K562 (cell line): Measurements from ENCODE around the gene ZNF146. TPM values are rescaled to one million over a fixed set of nuclear protein-coding genes. Genes with fewer than 3 reads are reported as not detected.
A peak's percentile ranks its signal among the peaks of the same experiment; 100 is the strongest.

ENCODE experiments used
- CBX5 ChIP-seq: IDR thresholded peaks from 2 replicates; pipeline ENCODE4 v1.6.1; 2014; ENCODE audit warnings: low read depth, borderline replicate concordance
- ZNF318 ChIP-seq, 2 experiments: fragments of 450-650 bp; IDR thresholded peaks; 2 replicates each; pipeline ENCODE4 v1.6.1; 2016; ENCODE audit warnings: mild to moderate bottlenecking in 2 of 2, borderline replicate concordance in 1 of 2, low read depth in 1 of 2, moderate library complexity in 1 of 2
- polyA plus RNA-seq, 8 experiments: library from polyadenylated mRNA; depleted of rRNA in 4 of 8; stranded (reverse) in 5 of 8; unstranded in 3 of 8; fragments of >200 nt; fragmentation: Nextera tagmentation in 2 of 8; fragmentation: Illumina TruSeq in 1 of 8; extraction: Ambion mirVana in 2 of 8; extraction: Trizol in 1 of 8; gene quantifications; 2 replicates each; pipeline versions ENCODE4 v1.2.1 to v1.2.3, GENCODE V29; 2011 to 2014; ENCODE audit warnings: inconsistent platforms in 1 of 8, missing spikeins in 1 of 8
- total RNA-seq, 7 experiments: library from RNA; depleted of rRNA in 6 of 7; stranded (reverse); fragments of >200 nt in 6 of 7; fragmentation: Illumina TruSeq in 2 of 7; extraction: Trizol in 2 of 7; gene quantifications; 2 replicates each; pipeline versions ENCODE4 v1.2.1 to v1.2.3, GENCODE V29; 2011 to 2021; ENCODE audit warnings: low replicate concordance in 1 of 7
- TF ChIP-seq, protein P1 (sequence below), 2 experiments: fragments of 450-650 bp; IDR thresholded peaks; 2 replicates each; pipeline ENCODE4 v1.6.1; 2018; ENCODE audit warnings: mild to moderate bottlenecking in 2 of 2, low read depth in 1 of 2; ENCODE audit not compliant: partially characterized antibody in 2 of 2

Gene ZNF146
- total and polyA plus RNA-seq, 9 of the 15 experiments (the other 6 are each of a cell fraction or from before 2014, with no cell fraction given), result 36.2 to 195 (median 116) TPM

DNA sequence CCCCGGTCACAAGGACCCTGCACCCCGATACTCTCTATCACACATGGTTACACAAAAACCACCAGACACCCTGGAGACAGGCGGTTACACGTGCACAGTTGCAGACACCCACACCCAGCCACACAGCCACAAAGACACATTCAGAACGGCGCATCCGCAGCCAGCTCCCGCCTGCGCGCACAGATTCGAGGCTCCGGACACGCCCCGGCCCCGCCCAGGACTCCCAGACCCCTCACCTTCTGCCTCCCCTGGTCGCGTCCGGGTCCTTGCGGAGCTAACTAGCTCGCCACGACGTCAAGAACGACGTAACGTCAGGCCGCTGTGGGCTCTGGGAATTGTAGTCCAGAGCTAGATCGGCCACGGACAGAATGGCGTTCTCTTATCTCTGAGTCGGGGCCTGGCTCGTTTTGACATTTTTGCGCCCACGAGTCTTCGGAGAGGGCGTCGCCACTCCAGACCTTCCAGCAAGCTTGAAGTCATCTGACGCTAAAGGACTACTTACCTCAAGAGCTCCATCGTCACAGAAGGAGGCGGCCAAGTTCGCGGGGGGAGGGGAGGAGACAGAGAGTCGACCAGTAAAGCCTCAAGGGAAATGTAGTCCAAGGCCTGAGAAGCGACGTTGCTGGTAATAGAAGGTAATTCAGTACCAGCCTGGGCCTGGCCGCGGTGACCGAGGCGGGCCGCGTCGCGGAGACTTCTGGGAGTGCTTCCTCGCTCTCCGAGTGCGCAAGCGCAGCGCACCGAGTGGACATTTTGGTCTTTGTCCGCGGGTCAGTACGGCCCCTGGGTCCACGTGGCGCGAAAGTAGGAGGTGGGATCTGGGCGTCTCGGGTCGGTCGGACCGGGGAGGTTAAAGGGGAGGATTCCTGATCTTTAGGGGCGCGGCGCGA is at the start of gene ZNF146, which contains the start of gene ZNF565 (continued):
- TF ChIP-seq ZNF318 (IDR thresholded peaks at IDR 0.05; ENCODE audit: borderline replicate concordance in 1 of 2, low read depth in 1 of 2) (no peak), CBX5 (no peak)
- TF ChIP-seq, protein P1, sequence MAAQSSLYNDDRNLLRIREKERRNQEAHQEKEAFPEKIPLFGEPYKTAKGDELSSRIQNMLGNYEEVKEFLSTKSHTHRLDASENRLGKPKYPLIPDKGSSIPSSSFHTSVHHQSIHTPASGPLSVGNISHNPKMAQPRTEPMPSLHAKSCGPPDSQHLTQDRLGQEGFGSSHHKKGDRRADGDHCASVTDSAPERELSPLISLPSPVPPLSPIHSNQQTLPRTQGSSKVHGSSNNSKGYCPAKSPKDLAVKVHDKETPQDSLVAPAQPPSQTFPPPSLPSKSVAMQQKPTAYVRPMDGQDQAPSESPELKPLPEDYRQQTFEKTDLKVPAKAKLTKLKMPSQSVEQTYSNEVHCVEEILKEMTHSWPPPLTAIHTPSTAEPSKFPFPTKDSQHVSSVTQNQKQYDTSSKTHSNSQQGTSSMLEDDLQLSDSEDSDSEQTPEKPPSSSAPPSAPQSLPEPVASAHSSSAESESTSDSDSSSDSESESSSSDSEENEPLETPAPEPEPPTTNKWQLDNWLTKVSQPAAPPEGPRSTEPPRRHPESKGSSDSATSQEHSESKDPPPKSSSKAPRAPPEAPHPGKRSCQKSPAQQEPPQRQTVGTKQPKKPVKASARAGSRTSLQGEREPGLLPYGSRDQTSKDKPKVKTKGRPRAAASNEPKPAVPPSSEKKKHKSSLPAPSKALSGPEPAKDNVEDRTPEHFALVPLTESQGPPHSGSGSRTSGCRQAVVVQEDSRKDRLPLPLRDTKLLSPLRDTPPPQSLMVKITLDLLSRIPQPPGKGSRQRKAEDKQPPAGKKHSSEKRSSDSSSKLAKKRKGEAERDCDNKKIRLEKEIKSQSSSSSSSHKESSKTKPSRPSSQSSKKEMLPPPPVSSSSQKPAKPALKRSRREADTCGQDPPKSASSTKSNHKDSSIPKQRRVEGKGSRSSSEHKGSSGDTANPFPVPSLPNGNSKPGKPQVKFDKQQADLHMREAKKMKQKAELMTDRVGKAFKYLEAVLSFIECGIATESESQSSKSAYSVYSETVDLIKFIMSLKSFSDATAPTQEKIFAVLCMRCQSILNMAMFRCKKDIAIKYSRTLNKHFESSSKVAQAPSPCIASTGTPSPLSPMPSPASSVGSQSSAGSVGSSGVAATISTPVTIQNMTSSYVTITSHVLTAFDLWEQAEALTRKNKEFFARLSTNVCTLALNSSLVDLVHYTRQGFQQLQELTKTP (IDR thresholded peaks at IDR 0.05; ENCODE audit: low read depth in 1 of 2, partially characterized antibody in 2 of 2), result peak in 1 of 2 experiments; percentile 96
